CD14-positive monocyte (primary cell): ENCODE results near the gene PRKACA. TPM values are rescaled to one million over a fixed set of nuclear protein-coding genes. Genes with fewer than 3 reads are reported as not detected.
A peak's percentile ranks its signal among the peaks of the same experiment; 100 is the strongest.

ENCODE experiments used
- DNase-seq, 3 donors: peaks; one replicate each; pipeline ENCODE4 v3.0.0-alpha.2; 2011 to 2022
- H2AFZ ChIP-seq: 2 replicates; pipeline ENCODE4 v1.6.0; 2012; ENCODE audit warnings: mild to moderate bottlenecking, low read depth, low read length, inconsistent platforms; ENCODE audit not compliant: insufficient read depth, poor library complexity, severe bottlenecking
- H3K27ac ChIP-seq, 2 donors: 1 replicate in 1 of 2; 2 replicates in 1 of 2; pipeline ENCODE4 v1.5.1; 2012 to 2013; ENCODE audit warnings: low read length in 2 of 2, control low read depth in 1 of 2, inconsistent platforms in 1 of 2, low read depth in 1 of 2, mild to moderate bottlenecking in 1 of 2
- H3K27me3 ChIP-seq, 2 donors: one replicate each; pipeline versions ENCODE4 v1.6.0 to v1.6.1; 2011 to 2013; ENCODE audit warnings: low read length in 2 of 2; ENCODE audit not compliant: control insufficient read depth in 2 of 2, insufficient read depth in 2 of 2
- H3K36me3 ChIP-seq, 2 donors: replicated peaks in 1 of 2; 1 replicate in 1 of 2; 2 replicates in 1 of 2; pipeline versions ENCODE4 v1.5.1 to v1.6.1; 2012 to 2013; ENCODE audit warnings: low read length in 2 of 2, control low read depth in 1 of 2, inconsistent platforms in 1 of 2, mild to moderate bottlenecking in 1 of 2; ENCODE audit not compliant: insufficient read depth in 2 of 2, control insufficient read depth in 1 of 2
- H3K4me1 ChIP-seq, 2 donors: 1 replicate in 1 of 2; 2 replicates in 1 of 2; pipeline versions ENCODE4 v1.5.1 to v1.6.1; 2012 to 2013; ENCODE audit warnings: low read length in 2 of 2, control low read depth in 1 of 2, inconsistent platforms in 1 of 2, mild to moderate bottlenecking in 1 of 2, moderate library complexity in 1 of 2; ENCODE audit not compliant: insufficient read depth in 2 of 2, control insufficient read depth in 1 of 2
- H3K4me2 ChIP-seq: replicated peaks from 2 replicates; pipeline ENCODE3; 2012; ENCODE audit warnings: low read length, moderate library complexity, mild to moderate bottlenecking; ENCODE audit not compliant: poor library complexity, severe bottlenecking; ENCODE audit errors: extremely low read depth
- H3K4me3 ChIP-seq, 3 experiments: fragments of 200-600 bp in 1 of 3; sonication (generic) in 1 of 3; replicated peaks in 1 of 3; 1 replicate in 2 of 3; 2 replicates in 1 of 3; pipeline ENCODE4 v1.5.1; 2011 to 2013; ENCODE audit warnings: low read length in 3 of 3, mild to moderate bottlenecking in 3 of 3, control low read depth in 2 of 3, low read depth in 2 of 3, inconsistent platforms in 1 of 3, moderate library complexity in 1 of 3
- H3K79me2 ChIP-seq: 2 replicates; pipeline ENCODE4 v1.6.0; 2012; ENCODE audit warnings: mild to moderate bottlenecking, control low read depth, inconsistent platforms, low read length, moderate library complexity; ENCODE audit not compliant: insufficient read depth
- H3K9ac ChIP-seq: 2 replicates; pipeline ENCODE4 v1.6.0; 2017; ENCODE audit warnings: low read length, mild to moderate bottlenecking; ENCODE audit not compliant: insufficient read depth, poor library complexity, severe bottlenecking
- H3K9me3 ChIP-seq, 2 donors: replicated peaks in 1 of 2; 1 replicate in 1 of 2; 2 replicates in 1 of 2; pipeline versions ENCODE4 v1.5.1 to v1.6.1; 2012 to 2013; ENCODE audit warnings: low read length in 2 of 2, control low read depth in 1 of 2; ENCODE audit not compliant: control insufficient read depth in 1 of 2, insufficient read depth in 1 of 2
- H4K20me1 ChIP-seq: 2 replicates; pipeline ENCODE4 v1.6.0; 2012; ENCODE audit warnings: mild to moderate bottlenecking, low read length, control low read depth, moderate library complexity; ENCODE audit not compliant: insufficient read depth
- H3K27ac Mint-ChIP-seq, 7 donors: one replicate each; pipeline ENCODE4 v1.8.0; 2020; ENCODE audit warnings: mild to moderate bottlenecking in 7 of 7, mixed read lengths in 7 of 7, moderate library complexity in 6 of 7, inconsistent platforms in 2 of 7
- H3K27me3 Mint-ChIP-seq, 3 donors: one replicate each; pipeline ENCODE4 v1.8.0; 2021 to 2022; ENCODE audit warnings: low read depth in 3 of 3, mild to moderate bottlenecking in 3 of 3, mixed read lengths in 3 of 3, moderate library complexity in 3 of 3, inconsistent platforms in 1 of 3
- H3K36me3 Mint-ChIP-seq, 2 donors: one replicate each; pipeline ENCODE4 v1.8.0; 2020; ENCODE audit warnings: mixed read lengths in 2 of 2, inconsistent platforms in 1 of 2, mild to moderate bottlenecking in 1 of 2
- H3K4me1 Mint-ChIP-seq: one replicate; pipeline ENCODE4 v1.8.0; 2020; ENCODE audit warnings: mild to moderate bottlenecking, mixed read lengths
- H3K4me3 Mint-ChIP-seq, 2 donors: one replicate each; pipeline ENCODE4 v1.8.0; 2020; ENCODE audit warnings: mild to moderate bottlenecking in 2 of 2, mixed read lengths in 2 of 2, moderate library complexity in 1 of 2
- H3K9me3 Mint-ChIP-seq, 7 donors: one replicate each; pipeline ENCODE4 v1.8.0; 2020 to 2022; ENCODE audit warnings: mixed read lengths in 7 of 7, mild to moderate bottlenecking in 6 of 7, moderate library complexity in 6 of 7, inconsistent platforms in 2 of 7
- WGBS: methylation state at CpG from one replicate; pipeline ENCODE4 v1.1.5; 2013; ENCODE audit warnings: missing lambda C conversion rate; ENCODE audit not compliant: insufficient coverage; 5-methylcytosine and 5-hydroxymethylcytosine counted together
- intact Hi-C, 2 donors: fragments of 100-400 bp; cut with micrococcal nuclease; formaldehyde crosslinking; loops; one replicate each; pipeline versions ENCODE4 v1.15.0 to v1.15.1; 2023
- polyA plus RNA-seq, 3 donors: library from polyadenylated mRNA; depleted of rRNA in 1 of 3; unstranded in 2 of 3; stranded (reverse) in 1 of 3; fragments of 300-500 nt in 2 of 3; fragments of >200 nt in 1 of 3; fragmentation: Illumina TruSeq in 2 of 3; gene quantifications; 1 replicate in 2 of 3; 2 replicates in 1 of 3; pipeline ENCODE4 v1.2.3, GENCODE V29; 2012 to 2021
- TF ChIP-seq, protein P1 (sequence below): fragments of 200-600 bp; IDR thresholded peaks from one replicate; pipeline ENCODE4 v1.8.0; 2022; ENCODE audit warnings: antibody characterized with exemption, mild to moderate bottlenecking

Gene PRKACA
- polyA plus RNA-seq, 3 donors: 2.0 to 231 (median 3.8) TPM

DNA sequence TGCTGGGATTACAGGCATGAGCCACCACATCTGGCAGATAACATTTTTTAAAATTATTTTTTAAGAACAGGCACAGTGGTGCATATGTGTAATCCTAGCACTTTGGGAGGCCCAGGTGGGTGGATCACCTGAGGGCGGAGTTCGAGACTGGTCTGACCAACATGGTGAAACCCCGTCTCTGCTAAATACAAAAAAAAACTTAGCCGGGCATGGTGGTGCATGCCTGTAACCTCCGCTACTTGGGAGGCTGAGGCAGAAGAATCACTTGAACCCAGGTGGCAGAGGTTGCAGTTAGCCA, 55.1 kb downstream of the PRKACA start:
- Histone ChIP-seq H3K79me2 (no peaks in the 10 kb centered on the region), H3K9me3 (peaks cover 0 to 3% of the 10 kb centered on the region in 2 donors), H2AFZ (no peak overlapping the region), H3K27ac (no peak overlapping the region), H3K27me3 (peaks cover 16 to 36% of the 10 kb centered on the region in 2 donors), H3K4me3 (no peak overlapping the region), H3K36me3 (no peaks in the 10 kb centered on the region), H3K9ac (no peak overlapping the region), H3K4me1 (peaks cover 6 to 9% of the 10 kb centered on the region in 2 donors), H4K20me1 (no peaks in the 10 kb centered on the region), H3K4me2 (no peak overlapping the region)
- Mint-ChIP-seq H3K27me3 (peaks cover 31 to 48% (median 45%) of the 10 kb centered on the region in 3 donors), H3K4me3 (no peak overlapping the region), H3K9me3 (peaks cover 0 to 12% (median 1%) of the 10 kb centered on the region in 7 donors), H3K36me3 (peaks cover 4% of the 10 kb centered on the region in 2 donors), H3K27ac (no peak overlapping the region), H3K4me1 (peaks cover 18% of the 10 kb centered on the region)
- WGBS: 93% methylated on average over 5 of the region's 5 CpGs
- DNase-seq: no peak
- TF ChIP-seq, protein P1, sequence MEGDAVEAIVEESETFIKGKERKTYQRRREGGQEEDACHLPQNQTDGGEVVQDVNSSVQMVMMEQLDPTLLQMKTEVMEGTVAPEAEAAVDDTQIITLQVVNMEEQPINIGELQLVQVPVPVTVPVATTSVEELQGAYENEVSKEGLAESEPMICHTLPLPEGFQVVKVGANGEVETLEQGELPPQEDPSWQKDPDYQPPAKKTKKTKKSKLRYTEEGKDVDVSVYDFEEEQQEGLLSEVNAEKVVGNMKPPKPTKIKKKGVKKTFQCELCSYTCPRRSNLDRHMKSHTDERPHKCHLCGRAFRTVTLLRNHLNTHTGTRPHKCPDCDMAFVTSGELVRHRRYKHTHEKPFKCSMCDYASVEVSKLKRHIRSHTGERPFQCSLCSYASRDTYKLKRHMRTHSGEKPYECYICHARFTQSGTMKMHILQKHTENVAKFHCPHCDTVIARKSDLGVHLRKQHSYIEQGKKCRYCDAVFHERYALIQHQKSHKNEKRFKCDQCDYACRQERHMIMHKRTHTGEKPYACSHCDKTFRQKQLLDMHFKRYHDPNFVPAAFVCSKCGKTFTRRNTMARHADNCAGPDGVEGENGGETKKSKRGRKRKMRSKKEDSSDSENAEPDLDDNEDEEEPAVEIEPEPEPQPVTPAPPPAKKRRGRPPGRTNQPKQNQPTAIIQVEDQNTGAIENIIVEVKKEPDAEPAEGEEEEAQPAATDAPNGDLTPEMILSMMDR: no peak
- intact Hi-C loops: no loop called here

DNA sequence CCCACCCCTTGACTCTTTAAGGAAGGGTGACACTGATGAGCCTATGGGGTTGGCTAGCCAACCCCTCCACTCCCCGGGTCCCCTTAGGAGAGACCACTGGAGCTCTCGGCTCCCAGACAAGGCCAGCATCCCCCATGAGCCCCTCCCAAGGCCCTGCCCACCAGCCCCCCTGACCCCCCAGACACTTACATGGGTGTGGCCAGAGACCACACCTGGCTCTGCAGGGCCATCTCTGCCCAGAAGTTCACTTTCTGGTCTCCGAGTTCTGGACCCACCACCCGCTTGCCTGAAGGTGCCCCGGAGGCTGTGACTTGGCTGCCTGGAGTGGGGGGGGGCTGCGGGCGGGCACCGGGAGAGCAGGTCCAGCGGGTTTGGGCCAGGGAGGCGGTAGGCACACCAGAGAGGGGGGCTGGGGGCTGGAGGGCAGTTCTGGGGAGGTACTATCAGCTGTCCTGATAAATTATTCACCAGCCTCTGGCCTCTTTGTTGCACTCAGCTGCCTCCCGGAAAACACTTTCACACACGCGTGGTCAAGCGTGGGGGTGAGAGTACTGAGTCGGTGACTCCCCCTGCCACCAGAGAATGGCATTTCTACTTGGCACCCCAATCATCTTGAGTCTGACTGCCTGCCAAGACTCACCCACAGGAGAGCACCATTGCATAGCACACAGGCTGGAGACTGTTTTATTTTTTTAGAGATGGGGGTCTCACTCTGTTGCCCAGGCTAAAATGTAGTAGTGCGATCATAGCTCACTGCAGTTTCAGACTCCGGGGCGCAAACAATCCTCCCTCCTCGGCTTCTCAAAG, 55.6 kb downstream of the PRKACA start, which contains the start of gene PALM3:
PALM3 (minus strand) TSS at position 326 of the 807 bp plus-strand sequence; CDS start at position 230, 96 bp downstream.
- Histone ChIP-seq H3K36me3 (no peaks in the 10 kb centered on the region), H3K27ac (no peak within 1 kb of the TSS), H3K4me2 (no peak within 1 kb of the TSS), H2AFZ (no peak within 1 kb of the TSS), H3K4me1 (peaks cover 6 to 9% of the 10 kb centered on the region in 2 donors), H4K20me1 (no peaks in the 10 kb centered on the region), H3K4me3 (no peak within 1 kb of the TSS), H3K27me3 (peaks cover 16 to 40% of the 10 kb centered on the region in 2 donors), H3K9me3 (peaks cover 0 to 3% of the 10 kb centered on the region in 2 donors), H3K79me2 (no peaks in the 10 kb centered on the region), H3K9ac (no peak within 1 kb of the TSS)
- TF ChIP-seq, protein P1: no peak
- WGBS: 86% methylated on average over 13 of the region's 19 CpGs
- Mint-ChIP-seq H3K27ac (peak within 1 kb of the TSS in 2 of 7 donors; percentile 38 to 61), H3K4me1 (peaks cover 20% of the 10 kb centered on the region), H3K9me3 (peaks cover 0 to 12% (median 1%) of the 10 kb centered on the region in 7 donors), H3K4me3 (no peak within 1 kb of the TSS), H3K27me3 (peaks cover 35 to 53% (median 49%) of the 10 kb centered on the region in 3 donors), H3K36me3 (peaks cover 4 to 5% of the 10 kb centered on the region in 2 donors)
- intact Hi-C loops: no loop called here
- DNase-seq: no peak
